ENCODE data around the gene DEGS1.

Gene DEGS1

GRCh38 chr1:224159541-224159940 is 23.5 kb upstream of the DEGS1 start:
- POLR2A ChIA-PET = no interaction called here
- H3K36me3 ChIP-seq (ENCODE audit: control insufficient read depth in 2 of 2, insufficient read depth in 1 of 2, low read length in 2 of 2) = peaks cover 16 to 59% of the 10 kb centered on the region in 2 experiments
- no peak overlapping the region for H3K27ac ChIP-seq (ENCODE audit: extremely low read depth, low read depth, low read length)
- no peaks in the 10 kb centered on the region for H3K4me1 ChIP-seq (ENCODE audit: control insufficient read depth, insufficient read depth, low read length)
- H3K9me3 ChIP-seq (ENCODE audit: control insufficient read depth, insufficient read depth, low read depth, low read length) = no peaks in the 10 kb centered on the region
- CTCF ChIA-PET = interaction anchor here (0.9 to 1.3 kb wide), 4 partner anchors 11 to 44 kb away, joined by 3 to 4 read pairs (median 4); no protein-coding TSS in a partner anchor
- TF ChIP-seq KLF10 (tag by site-specific recombination; IDR thresholded peaks at IDR 0.05) (no peak), ZNF16 (tag by site-specific recombination; IDR thresholded peaks at IDR 0.05; ENCODE audit: low read depth) (no peak), ZNF221 (tag by site-specific recombination; IDR thresholded peaks at IDR 0.05; ENCODE audit: borderline replicate concordance) (no peak), ZBTB26 (tag by site-specific recombination; optimal IDR thresholded peaks at IDR 0.05) (no peak), ZNF18 (tag by site-specific recombination; IDR thresholded peaks at IDR 0.05) (no peak), HIC1 (tag by site-specific recombination; IDR thresholded peaks at IDR 0.05) (no peak), ZNF785 (tag by site-specific recombination; IDR thresholded peaks at IDR 0.05) (no peak), IKZF3 (tag by site-specific recombination; IDR thresholded peaks at IDR 0.05) (no peak), CTCF (tag by site-specific recombination; IDR thresholded peaks at IDR 0.05) (no peak)
- no peak overlapping the region for H3K4me3 ChIP-seq (ENCODE audit: low read depth, low read length)

GRCh38 chr1:224160171-224160682 is 22.8 kb upstream of the DEGS1 start:
- H3K4me3 ChIP-seq (ENCODE audit: low read depth, low read length) = no peak overlapping the region
- no peaks in the 10 kb centered on the region for H3K4me1 ChIP-seq (ENCODE audit: control insufficient read depth, insufficient read depth, low read length)
- no peak overlapping the region for H3K27ac ChIP-seq (ENCODE audit: extremely low read depth, low read depth, low read length)
- peaks cover 16 to 59% of the 10 kb centered on the region in 2 experiments for H3K36me3 ChIP-seq (ENCODE audit: control insufficient read depth in 2 of 2, insufficient read depth in 1 of 2, low read length in 2 of 2)
- POLR2A ChIA-PET = no interaction called here
- TF ChIP-seq ZBTB1 (tag by site-specific recombination; IDR thresholded peaks at IDR 0.05) = no peak
- no peak for TF ChIP-seq ZNF658 (tag by site-specific recombination; IDR thresholded peaks at IDR 0.05)
- TF ChIP-seq KLF10 (tag by site-specific recombination; IDR thresholded peaks at IDR 0.05) = no peak
- TF ChIP-seq SP2 (tag by site-specific recombination; IDR thresholded peaks at IDR 0.05) = no peak
- no peak for TF ChIP-seq ZSCAN16 (tag by site-specific recombination; IDR thresholded peaks at IDR 0.05)
- CTCF ChIA-PET = interaction anchor here (1.0 kb wide), 1 partner anchor 10 kb away, joined by 3 read pairs; no protein-coding TSS in a partner anchor
- no peaks in the 10 kb centered on the region for H3K9me3 ChIP-seq (ENCODE audit: control insufficient read depth, insufficient read depth, low read depth, low read length)

- POLR2A ChIA-PET = interaction anchor here (1.2 kb wide), 1 partner anchor 20 kb away, joined by 4 read pairs; the partner anchor contains the start of gene DEGS1
- Histone ChIP-seq H3K4me1 (ENCODE audit: control insufficient read depth, insufficient read depth, low read length) (no peaks in the 10 kb centered on the region), H3K27ac (ENCODE audit: extremely low read depth, low read depth, low read length) (no peak overlapping the region), H3K36me3 (ENCODE audit: control insufficient read depth in 2 of 2, insufficient read depth in 1 of 2, low read length in 2 of 2) (peaks cover 11 to 39% of the 10 kb centered on the region in 2 experiments; a peak in 2 of 3 replicates), H3K9me3 (ENCODE audit: control insufficient read depth, insufficient read depth, low read depth, low read length) (no peaks in the 10 kb centered on the region), H3K4me3 (ENCODE audit: low read depth, low read length) (no peak overlapping the region)
- TF ChIP-seq SCRT2 (tag by site-specific recombination; IDR thresholded peaks at IDR 0.05) (peak; percentile 60), ZNF623 (tag by site-specific recombination; IDR thresholded peaks at IDR 0.05) (no peak), ZNF174 (tag by site-specific recombination; IDR thresholded peaks at IDR 0.05) (no peak)
- CTCF ChIA-PET = interaction anchor here (0.6 to 2.1 kb wide), 3 partner anchors 10 to 84 kb away, joined by 3 to 13 read pairs (median 3); no protein-coding TSS in a partner anchor
Observed at GRCh38 chr1:224162768-224163167, 20.3 kb upstream of the DEGS1 start.

Measured in HEK293 (cell line).